HL-60/S4 treated with phorbol 12-myristate 13-acetate at 8.2 ng/mL for 4 days and 3 days (cell line): Measurements from ENCODE around the gene DCLK1.
"Not testable (repeated sequence)": the region's sequence is repeated elsewhere in the genome, so short reads cannot be mapped to it uniquely, and the experiment has no call there.

ENCODE experiments used
- in situ Hi-C: fragments of 300-500 bp; cut with MboI; formaldehyde crosslinking; loops from 2 replicates; pipeline ENCODE4 v1.15.0; 2022; ENCODE audit warnings: low sequenced_read_pairs

The DCLK1 gene

DNA sequence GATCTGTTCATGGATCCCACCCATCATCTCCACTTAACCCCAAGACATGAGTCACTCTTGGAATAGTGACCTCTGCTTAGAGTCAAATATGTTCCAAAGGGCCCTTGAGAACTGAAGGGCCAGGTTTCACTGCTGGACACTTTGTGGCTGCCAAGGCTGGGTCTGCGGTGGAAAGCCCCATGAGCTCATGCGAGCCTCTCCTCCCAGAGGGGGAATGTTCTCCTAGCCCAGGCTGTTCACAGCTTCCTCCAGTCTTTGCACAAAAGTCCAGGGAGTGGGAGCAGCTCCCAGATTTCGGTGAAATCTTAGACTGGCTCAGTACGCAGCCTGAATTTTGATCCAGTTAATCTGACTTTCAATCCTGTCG is 732 bp upstream of the DCLK1 start:
- in situ Hi-C loops, result no loop called here

DNA sequence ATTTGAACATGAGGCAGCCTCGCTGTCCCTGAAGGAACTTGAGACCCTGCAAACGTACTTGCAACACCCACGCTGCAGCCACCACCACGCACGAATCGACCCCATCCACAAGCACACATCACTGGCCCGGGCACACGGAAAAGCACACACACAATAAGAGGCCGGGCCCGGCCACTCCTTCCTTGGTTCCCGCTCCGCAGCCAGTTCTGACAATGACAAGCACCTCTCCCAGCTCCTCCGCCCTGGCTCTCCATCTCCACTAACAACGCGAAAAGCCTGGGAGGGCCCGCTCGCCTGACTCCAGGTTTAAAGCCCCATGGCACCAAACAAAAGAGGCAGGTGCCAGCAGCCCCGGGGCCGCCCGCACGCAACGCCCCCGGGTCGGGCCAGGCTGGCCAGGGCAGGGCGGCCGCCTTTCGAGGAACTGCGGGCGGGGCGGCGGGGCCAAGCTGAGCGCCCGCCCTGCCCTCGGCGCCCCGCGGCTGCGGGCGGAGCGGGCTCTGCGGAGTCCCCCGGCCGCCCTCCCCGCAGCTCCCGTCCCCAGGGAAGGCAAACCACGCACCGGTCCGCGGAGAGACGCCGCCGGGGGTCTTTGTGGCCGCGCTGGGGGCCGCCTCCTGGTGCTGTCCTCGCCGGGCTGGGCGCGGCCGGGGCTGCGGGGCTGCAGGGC is 495 bp downstream of the DCLK1 start:
- in situ Hi-C loops, result no loop called here

DNA sequence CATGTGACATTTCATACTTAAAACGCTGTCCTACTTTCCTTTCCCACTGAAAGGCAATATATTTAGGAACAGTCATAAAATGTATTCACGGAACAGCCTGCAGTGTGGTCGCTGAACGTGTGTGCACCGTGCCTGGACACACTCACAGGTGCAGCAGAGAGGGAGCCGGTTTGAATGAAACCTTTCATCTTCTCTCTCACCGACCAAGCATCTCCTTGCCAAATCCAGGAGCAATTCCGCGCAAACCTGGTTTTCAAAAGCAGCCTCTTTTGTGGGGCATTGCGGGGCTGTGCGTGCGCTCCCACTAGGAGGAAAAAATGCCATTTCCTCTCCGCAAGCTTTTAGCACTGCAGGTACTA is 1.0 kb downstream of the DCLK1 start:
- in situ Hi-C loops, result no loop called here

DNA sequence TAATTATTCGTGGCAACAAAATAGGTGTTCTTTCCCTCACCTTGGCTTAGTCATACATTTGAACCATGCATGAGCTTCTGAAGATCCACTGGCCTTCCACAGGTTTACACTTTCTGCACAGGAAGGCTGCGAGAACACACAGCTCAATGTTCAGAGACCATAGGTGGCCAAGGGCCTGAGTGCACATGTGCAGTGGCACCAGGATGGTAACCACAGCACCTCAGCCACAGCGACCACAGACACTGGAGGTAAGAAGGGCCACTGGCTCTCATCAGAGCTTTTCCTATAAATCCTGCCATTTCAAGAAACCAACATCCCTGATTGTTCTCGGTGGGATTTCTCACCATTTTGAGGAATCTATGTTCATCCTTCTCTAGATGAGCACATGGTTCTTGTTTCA is 1.6 kb downstream of the DCLK1 start:
- in situ Hi-C loops, result no loop called here

DNA sequence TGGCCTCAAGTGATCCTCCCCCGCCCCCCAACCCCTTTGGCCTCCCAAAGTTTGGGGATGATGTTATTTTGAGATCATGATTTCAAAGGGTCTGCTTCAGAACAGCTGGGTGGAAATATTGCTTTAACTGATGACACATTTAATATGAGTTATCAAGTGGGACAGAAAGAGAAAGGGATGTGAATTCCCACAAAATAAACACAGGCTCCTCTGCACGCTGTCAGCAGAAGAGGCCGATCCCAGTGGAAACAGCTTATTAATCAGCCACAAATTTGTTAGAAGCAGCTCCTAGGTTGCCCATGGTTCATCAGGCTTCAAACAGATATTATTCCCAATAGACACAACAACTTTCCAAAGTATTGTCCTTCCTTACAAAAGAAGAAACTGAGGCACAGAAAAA is 4.7 kb downstream of the DCLK1 start:
- in situ Hi-C loops, result no loop called here

DNA sequence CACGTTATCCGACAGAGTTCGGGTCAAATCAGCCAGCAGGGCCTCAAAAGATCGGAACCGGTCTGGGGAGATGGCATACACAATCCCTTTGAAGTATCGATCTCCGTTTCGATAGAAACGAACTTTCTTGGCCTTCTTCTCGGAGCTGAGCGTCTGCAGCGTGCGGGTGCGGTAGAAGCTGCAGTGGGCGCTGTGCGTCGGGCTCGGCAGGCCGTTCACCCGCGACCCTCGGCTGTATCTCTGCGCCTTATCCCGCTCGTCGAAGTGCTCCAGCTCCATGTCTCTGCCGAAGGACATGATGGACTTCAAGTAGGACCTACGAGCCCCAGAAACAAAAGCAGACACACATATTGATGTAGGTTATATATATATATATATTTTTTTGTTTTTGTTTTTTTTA is 5.3 kb downstream of the DCLK1 start:
- in situ Hi-C loops, result no loop called here

DNA sequence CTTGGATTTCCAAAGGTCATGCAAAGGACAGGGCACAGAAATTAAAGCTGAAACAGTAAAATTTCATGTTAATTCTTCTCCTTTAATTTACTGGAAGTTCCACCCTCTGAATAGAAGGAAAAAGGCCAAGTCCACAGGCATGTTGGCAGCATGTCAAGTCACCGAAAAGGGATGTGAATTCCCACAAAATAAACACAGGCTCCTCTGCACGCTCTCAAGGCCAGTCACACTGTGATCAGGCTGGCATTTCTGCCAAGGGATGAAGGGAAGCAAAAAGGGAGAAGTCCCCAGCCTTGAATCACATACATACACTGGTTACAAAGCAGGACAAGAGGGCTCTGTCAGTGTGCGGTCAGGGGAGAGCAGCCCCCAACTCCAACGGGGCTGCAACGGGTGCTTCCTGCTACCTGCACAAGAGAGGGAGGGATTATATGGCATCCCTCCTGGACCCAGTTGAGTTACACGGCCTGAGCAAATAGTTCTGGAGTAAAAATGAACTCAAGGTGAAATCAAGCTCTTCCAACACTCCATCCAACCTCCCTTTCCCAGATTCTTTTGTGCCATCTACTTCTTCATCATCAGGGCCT is 6.9 kb downstream of the DCLK1 start:
- in situ Hi-C loops, result no loop called here

DNA sequence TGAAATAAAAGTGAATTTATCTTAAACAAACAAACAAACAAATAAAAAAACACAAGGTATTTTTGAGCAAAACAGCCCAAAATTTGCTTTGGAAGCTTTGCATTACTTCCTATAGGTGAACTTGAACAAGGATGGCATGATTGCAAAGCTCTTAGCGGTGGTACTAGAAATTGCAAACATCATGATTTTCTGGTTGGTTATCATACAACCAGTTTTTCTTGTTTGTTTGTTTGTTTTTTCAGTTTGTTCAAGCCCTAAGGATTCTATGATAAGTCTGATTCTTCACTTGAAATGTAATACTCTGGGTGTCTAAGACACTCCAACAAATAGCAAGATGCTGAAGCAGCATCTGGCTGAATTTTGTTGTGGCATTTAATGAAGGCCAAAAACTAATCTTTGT is 15.9 kb downstream of the DCLK1 start:
- in situ Hi-C loops, result no loop called here

DNA sequence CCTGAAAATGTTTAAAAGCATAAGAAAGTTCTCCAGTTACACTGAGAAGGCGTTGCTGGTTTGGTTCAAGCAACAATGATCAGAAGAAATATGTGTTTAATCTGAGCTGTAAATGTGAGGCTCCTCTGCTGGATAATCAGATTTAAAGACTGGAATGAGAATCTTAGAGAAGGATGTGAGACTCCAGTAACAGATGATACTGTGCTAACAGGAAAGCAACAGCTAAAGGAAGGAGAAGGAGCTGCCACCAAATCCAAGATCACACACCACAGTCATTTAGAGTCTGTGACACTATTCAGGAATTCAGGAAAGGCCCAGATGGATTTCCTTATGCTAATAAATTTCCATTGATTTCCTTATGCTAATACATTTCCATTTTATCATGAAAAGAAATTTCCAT is 16.9 kb downstream of the DCLK1 start:
- in situ Hi-C loops, result no loop called here

DNA sequence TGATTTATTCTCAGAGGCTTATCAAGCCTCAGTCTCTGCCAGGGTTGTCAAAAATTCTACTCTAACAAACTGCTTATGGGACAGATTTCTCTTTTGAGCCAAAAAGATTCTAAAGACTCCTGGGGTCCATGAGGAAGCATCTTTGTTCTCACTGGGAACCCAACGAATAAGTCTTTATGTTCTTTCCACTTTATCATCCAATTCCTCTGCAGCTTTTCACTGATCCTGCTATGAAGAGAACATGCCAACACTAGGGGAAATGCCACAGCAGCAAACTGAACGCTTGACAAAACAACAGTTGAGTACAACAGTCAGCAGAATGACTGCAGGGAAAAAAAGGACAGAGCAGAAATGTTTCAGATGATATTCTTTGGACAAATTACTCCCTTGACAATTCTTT is 22.2 kb downstream of the DCLK1 start:
- in situ Hi-C loops, result no loop called here

DNA sequence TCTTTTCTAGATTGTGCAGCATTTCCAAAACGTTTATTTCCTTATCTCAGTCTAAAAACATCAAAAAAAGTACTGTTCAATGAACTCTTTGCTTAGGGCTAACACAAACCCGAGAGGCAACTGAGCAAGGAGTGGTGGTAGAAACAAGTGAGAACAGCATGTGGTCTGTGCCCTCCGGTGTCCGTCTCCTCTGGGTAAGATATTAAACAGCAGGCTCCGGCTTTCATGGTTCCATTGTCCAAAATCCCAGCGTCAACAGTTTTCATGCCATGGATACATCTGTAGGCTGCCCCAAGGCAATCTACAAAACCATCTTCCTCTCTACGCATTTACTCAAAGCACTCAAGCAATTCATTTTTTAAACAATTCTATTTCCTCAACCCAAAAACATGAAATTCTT is 22.8 kb downstream of the DCLK1 start:
- in situ Hi-C loops, result no loop called here

DNA sequence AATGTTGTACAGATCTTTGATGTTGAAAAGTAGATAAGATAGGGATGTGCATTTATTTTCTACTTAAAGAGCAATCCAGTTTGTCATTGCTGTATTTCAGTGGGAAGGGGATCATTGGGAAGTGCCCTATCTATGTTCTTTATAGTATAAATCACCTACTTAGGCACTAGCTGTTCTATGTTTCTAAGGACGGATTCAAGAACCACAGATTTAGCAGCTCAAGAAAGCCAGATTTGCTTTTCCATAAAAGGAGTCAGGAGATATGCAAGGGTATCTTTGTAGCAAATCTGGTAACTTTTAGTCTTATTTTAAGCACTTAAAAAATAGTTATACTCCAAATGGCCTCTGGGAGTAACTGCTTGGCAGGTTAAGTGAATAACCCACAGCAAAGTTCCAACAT is 23.7 kb downstream of the DCLK1 start:
- in situ Hi-C loops, result no loop called here

DNA sequence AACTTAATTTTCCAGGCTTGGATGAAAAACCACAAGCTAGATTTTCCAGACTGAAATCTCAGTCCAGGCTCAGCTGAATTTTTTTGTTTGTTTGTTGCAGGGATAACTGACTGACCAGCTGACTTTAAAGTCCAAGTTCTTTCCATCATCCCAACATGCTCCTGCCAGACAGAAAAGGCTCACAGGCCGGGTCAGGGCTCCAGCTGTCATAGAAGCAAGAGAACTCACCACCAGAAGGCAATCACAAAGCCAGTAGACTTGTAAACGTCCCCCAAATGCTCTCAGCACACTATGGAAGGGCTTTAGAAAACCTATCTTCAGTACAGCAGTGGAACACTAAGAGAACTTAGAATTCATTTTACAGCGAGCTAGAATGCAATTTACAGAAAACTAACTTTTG is 25.5 kb downstream of the DCLK1 start:
- in situ Hi-C loops, result no loop called here

DNA sequence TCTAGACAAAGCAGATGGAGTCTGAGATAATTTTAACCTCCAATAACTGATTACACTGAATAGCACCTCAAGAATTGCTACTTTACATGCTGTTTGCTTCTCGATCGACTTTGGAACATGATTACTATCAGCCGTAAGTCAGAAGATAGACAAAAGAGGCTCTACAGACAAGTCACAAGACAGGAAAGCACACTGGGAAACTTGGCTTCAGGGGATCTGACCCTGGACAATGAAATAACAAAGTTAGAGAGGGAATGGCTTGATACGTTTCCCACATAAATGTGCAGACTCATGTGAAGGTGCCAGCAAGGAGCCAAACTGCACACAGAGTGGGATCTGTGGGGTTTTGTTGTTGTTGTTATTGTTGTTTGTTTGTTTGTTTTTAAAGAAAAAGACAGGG is 28.5 kb downstream of the DCLK1 start:
- in situ Hi-C loops, result no loop called here

DNA sequence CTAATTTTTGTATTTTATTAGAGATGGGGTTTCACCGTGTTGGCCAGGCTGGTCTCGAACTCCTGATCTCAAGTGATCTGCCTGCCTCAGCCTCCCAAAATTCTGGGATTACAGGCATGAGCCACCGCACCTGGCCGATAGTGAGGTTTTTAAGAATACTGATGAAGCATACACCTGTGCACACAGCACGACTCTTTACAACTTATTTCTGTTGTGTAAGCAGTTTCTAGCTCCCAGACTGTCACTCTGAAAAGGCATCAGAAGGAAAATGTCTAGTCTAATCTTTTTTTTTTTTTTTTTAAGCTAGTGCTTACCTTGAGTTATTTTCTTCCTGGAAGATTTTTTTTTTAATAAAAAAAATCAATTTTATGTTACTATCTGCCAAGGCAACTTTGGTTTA is 29.3 kb downstream of the DCLK1 start:
- in situ Hi-C loops, result not testable (repeated sequence)

DNA sequence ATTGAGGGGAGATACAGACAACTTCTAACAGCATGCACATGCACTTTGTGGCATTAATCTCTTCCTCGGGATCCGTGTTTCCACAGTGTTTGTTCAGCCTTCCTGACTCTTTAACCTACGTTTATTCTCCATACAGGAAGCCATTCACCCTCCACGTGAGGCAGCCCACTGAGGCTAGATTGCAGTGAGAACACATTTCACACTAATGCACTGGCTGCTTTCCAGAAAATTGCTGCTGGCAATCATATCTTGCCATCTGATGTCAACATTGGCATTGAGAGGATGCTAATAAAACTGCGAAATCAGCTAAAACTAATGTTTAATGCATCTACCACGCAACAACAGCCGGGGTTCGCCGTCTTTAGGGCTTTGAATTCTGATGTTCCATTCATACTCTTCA is 30.0 kb downstream of the DCLK1 start:
- in situ Hi-C loops, result no loop called here

DNA sequence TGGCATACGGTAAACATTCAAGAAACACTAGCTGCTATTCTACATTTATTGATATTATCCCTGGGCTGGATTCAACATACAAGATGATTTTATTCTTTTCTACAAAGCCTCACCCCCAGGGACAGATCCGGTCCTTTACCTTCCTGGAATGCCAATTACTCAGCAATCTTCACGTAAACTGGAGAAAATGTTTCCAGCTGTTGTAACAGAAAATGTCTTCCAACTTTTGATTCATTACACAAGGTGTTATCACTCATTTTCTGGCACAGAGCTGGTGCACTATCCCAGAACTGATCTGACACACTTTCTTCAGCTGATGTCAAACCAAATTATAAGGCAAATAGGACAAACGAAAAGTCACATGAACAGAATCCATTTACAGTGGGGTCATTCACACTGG is 33.1 kb downstream of the DCLK1 start:
- in situ Hi-C loops, result no loop called here

DNA sequence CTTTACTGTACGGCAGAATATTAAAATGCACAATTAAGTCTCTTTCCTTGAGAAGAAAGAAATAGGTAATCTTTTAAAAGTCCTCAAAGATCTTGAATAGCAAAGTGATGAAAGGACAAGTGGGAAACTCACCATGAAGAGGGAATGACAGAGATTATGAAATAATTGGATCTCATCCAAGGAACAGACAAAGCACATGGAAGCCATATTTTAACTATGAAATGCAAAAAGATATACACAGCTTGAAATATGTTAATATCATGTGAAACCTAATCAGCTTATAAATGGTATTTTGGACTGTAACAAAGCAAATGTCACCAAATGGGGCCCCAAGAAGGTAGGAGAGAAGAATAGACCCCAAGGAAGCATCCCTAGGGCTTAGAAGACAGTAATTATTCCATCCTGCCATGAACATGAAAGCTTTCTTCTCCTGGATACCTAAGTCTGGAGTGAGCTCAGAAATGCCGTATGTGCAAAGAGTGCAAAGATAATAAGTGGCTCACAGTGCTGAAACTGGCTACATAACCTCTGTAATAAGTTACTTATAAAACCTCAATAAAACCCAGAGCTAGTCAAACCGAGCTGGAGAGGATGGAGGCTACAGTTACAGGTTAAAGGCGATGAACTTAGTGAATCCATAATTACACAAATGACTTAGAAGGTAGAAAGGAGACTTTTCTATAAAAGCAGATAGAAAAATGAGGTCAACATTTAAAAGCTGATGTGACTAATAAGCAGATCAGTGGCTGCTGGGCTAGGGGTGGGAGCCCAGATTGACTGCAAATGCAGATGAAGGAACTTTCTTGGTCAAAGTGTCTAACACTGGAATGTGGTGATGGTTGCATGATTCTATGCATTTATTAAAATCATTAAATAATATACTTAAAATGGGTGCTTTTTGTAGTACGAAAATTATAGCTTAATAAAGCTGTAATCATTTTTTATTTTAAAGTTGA is 34.4 kb downstream of the DCLK1 start:
- in situ Hi-C loops, result no loop called here

DNA sequence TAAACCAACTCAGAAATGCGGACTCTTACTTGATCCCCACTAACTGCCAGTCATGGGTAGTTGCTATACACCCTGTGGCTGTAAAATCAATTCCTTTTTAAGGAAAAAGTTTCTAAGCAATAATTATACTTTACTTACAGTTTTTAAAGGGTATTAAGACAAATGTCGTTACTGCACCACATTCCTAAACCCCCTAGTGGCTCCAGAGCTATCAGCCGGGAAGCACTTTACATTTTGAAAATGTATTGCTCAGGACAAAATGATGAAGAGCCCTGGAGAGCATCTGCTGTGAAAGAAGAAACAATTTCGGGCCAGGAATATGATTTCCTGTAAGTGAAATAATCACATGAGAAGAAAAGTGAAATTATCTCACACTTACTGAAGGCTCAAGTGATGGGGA is 36.7 kb downstream of the DCLK1 start:
- in situ Hi-C loops, result no loop called here

DNA sequence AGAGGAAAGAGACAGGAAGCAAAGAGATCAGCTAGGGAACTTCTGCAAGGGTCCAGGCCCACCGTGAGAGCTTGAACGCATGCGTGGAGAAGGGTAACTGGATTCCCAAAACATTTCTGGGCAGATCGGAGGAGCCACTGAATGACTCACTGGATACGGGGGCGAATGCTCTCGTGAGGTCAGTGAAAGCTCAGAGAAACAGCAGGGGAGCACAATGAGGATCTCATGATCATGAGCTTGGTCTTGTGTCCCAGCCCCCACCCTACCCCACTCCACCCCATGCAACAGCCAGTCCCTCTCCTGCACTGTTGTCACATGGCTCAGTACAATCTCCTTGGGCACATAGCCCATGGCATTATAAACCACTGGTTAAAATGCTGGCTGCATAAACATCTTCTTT is 40.6 kb downstream of the DCLK1 start:
- in situ Hi-C loops, result no loop called here

DNA sequence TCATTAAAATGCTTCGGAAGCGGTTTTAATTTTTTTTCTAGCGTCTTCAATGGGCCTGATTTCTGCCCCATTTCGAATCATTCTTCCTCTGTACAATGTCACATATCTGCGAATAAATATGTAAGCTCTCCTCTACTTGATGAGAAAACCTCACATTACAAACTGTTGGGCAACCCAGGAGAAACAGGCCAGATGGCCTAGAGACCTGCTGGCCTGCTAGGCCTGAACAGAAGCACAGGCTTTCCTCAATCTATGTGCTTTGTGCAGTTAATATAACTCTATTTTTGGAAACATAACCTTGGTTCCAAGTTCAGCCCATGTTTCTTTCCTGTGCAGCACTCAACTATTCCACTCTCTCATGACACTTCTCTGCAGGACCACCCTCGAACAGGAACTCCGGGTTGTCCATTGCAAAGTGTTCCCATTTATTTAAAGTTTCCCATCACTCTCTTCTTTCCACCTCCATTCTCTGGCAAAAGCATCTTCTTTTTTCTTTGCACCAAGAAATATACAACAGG is 42.0 kb downstream of the DCLK1 start:
- in situ Hi-C loops, result no loop called here

DNA sequence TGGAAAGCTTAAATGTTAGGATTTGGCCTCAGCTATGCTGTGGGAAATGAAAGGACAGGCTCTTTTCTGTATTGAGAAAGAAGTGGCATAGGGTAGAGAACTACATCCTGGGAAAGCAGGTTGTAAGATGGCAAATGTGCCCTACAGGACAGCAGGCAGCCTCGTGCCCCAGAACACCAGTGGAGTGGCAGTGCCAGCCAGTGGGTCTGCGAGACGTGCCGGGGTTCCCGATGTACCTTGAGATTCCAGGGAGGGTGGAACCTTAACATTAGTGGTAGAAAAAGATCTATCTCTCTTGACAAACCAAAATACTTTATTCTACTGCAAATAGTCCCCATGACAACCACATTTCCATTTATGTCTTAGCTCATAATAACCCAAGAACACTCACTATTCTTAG is 42.7 kb downstream of the DCLK1 start:
- in situ Hi-C loops, result no loop called here
